ENCODE data around the gene TOMM20. TPM values are rescaled to one million over a fixed set of nuclear protein-coding genes. Genes with fewer than 3 reads are reported as not detected.

Gene TOMM20
- total RNA-seq, 1 donor from 2014 or later, result 104 TPM

DNA sequence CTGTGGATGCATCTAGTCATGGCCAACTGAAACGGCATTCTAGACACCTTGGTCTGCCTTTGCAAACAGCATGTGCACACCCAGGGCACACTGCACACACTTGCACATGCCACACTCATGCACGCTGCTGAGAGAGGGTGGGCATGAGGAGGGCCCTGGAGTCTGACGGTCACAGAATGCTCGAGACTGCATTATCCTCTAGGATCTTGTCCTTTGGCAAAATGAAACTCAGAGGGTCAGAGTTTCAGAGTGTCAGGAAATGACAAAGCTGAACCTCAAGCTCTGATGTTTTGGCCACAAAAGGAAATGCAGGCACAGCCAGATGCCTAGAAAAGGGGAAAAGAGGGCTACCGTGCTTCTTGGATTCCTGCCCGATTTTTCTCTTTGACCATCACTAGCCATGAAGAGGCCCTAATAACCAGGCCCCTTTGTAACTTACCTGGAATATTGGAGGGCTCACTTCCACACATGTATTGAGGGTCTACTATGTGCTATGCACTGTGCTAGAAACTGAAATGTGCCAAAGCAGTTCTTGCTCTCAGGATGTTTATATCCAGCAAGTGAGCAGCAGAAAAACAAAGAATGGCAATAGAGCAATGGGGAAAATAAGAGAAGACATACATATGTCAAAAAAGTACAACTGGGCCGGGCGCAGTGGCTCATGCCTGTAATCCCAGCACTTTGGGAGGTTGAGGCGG, 65.4 kb downstream of the TOMM20 start:
- DNase-seq (ENCODE audit: low spot score), result no peak

GRCh38 chr1:235060607-235061470, 67.8 kb downstream of the TOMM20 start:
- no peak for DNase-seq (ENCODE audit: low spot score)

Other genes starting within 250 kb of the TOMM20 start
- gene RBM34, start 32.4 kb upstream of the TOMM20 start, total RNA-seq, result 67.0 TPM
- 52.9 TPM for gene ARID4B, start 199.3 kb upstream of the TOMM20 start, total RNA-seq
- 40.7 TPM for gene GGPS1, start 199.7 kb upstream of the TOMM20 start, total RNA-seq
- gene TBCE, start 238.6 kb upstream of the TOMM20 start, total RNA-seq, result 30.7 TPM

Measured in ureter (tissue), 1 donor.